Effector CD4-positive, alpha-beta T cell (primary cell): ENCODE measurements around the gene FAM98B.

Experiments used
- DNase-seq: peaks from one replicate; pipeline ENCODE4 v3.0.0-alpha.2; 2020

Gene FAM98B

GRCh38 chr15:38508647-38509046 is 54.7 kb downstream of the FAM98B start:
- no peak for DNase-seq

- no peak for DNase-seq
These were observed 55.2 kb downstream of the FAM98B start for GRCh38 chr15:38509152-38509551.

GRCh38 chr15:38512901-38513300 is 59.0 kb downstream of the FAM98B start:
- DNase-seq: no peak

- no peak for DNase-seq
These were observed 60.7 kb downstream of the FAM98B start for GRCh38 chr15:38514601-38515000.

- no peak for DNase-seq
These were observed 62.7 kb downstream of the FAM98B start for GRCh38 chr15:38516626-38517025.

GRCh38 chr15:38517312-38517975 is 63.5 kb downstream of the FAM98B start:
- DNase-seq: no peak

- no peak for DNase-seq
These were observed 64.2 kb downstream of the FAM98B start for GRCh38 chr15:38518084-38518483.

- no peak for DNase-seq
These were observed 66.1 kb downstream of the FAM98B start for GRCh38 chr15:38520035-38520434.

GRCh38 chr15:38521316-38521715 is 67.4 kb downstream of the FAM98B start:
- no peak for DNase-seq

GRCh38 chr15:38522922-38523321 is 69.0 kb downstream of the FAM98B start:
- DNase-seq: no peak

GRCh38 chr15:38524156-38524555 is 70.2 kb downstream of the FAM98B start:
- no peak for DNase-seq

GRCh38 chr15:38525489-38525888 is 71.6 kb downstream of the FAM98B start:
- DNase-seq: no peak

GRCh38 chr15:38526158-38526557 is 72.2 kb downstream of the FAM98B start:
- no peak for DNase-seq

- no peak for DNase-seq
These were observed 74.4 kb downstream of the FAM98B start for GRCh38 chr15:38528294-38528693.

- no peak for DNase-seq
These were observed 76.2 kb downstream of the FAM98B start for GRCh38 chr15:38530113-38530512.

- no peak for DNase-seq
These were observed 77.6 kb downstream of the FAM98B start for GRCh38 chr15:38531509-38531908.

GRCh38 chr15:38532728-38533127 is 78.8 kb downstream of the FAM98B start:
- DNase-seq: no peak

GRCh38 chr15:38533416-38533915 is 79.5 kb downstream of the FAM98B start:
- no peak for DNase-seq

- no peak for DNase-seq
These were observed 80.0 kb downstream of the FAM98B start for GRCh38 chr15:38533926-38534325.

- DNase-seq: no peak
These were observed 80.8 kb downstream of the FAM98B start for GRCh38 chr15:38534691-38535090.

GRCh38 chr15:38535491-38536200 is 81.7 kb downstream of the FAM98B start:
- no peak for DNase-seq

- DNase-seq: no peak
These were observed 82.3 kb downstream of the FAM98B start for GRCh38 chr15:38536201-38536676.
